NCI-H1436 (cell line): ENCODE measurements around the gene ARMC5.
"Not testable (repeated sequence)": the region's sequence is repeated elsewhere in the genome, so short reads cannot be mapped to it uniquely, and the experiment has no call there.

ENCODE experiments used
- DNase-seq: peaks from one replicate; lab custom pipeline; 2025; lab: John Stamatoyannopoulos, UW

Gene ARMC5

DNA sequence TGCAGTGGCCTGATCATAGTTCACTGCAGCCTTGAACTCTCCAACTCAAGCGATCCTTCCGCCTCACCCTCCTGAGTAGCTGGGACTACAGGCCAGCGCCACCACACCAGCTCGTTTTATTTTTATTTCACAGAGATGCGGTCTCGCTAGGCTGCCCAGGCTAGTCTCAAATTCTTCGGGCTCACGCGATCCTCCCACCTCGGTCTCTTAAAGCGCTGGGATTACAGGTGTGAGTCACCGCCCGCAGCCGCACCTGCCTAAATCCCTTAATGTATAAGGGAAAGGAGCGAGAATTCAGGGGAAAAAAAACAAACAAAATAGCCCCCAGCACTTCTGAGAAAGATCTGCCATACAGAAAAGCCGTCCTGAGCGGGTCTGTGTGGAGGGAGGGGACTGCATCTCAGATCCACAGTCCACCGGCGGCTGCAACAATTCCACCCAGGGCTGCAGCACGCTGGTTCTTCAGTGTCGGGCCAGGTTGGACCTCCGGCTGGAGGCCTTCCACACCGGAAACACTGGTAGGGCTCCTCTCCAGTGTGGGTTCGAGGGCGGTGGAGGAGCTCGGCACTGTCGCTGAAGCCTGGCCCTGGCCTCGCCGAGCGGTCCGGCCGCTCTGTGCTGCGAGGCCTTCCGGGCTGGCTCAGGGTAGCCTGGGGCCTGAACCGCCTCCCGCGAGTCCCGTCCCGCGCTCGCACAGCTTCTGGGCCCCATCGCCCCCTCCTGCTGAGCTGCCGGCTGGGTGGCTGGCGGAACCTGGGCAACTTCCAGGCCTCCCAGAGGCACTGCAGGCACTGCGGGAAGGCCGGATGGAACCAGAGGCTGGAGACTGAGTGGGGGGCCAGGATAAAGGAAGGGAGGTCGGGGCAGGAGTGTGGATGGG is 23.7 kb upstream of the ARMC5 start:
- DNase-seq: no peak

- DNase-seq: no peak
These were observed 22.9 kb upstream of the ARMC5 start for GRCh38 chr16:31436221-31437045.

DNA sequence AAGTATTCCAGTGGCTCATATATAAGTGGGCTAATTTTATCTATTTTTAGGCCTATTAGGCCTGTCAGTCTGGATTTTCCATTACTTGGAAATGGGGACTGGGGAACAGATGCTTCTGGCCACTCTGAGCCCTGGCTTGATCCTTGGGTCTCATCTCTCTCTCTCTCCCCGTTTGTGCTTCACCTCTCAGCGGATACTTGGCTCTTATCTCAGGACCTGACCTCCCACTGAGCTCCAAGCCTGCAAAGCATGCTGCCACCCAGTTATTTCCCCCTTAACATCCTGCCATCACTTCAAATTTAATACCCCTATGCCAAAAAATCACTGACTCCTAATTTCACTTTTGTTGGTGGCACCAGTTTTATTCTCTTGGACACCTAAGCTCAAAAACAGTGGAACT is 20.9 kb upstream of the ARMC5 start:
- DNase-seq: no peak

- not testable (repeated sequence) for DNase-seq
These were observed 20.3 kb upstream of the ARMC5 start for GRCh38 chr16:31439023-31439422.

DNA sequence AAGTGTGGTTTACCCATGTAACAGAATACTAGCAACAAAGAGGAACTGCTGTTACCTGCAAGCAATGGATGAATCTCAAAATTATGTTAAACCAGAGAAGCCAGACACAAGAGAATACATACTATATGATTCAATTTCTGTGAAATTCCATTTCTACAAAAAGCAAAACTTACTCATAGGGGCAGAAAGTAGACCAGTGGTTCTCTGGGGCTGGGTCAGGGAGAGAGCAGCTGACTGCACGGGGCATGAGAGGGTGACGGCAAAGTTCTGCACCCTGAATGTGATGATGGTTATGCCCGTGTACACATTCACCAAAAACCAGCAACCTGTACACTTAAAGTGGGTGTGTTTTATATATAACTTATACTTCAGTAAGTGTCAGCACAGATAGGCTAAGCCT is 19.8 kb upstream of the ARMC5 start:
- no peak for DNase-seq

GRCh38 chr16:31440516-31441184 is 18.7 kb upstream of the ARMC5 start:
- DNase-seq: no peak

GRCh38 chr16:31441956-31442355 is 17.3 kb upstream of the ARMC5 start:
- no peak for DNase-seq

GRCh38 chr16:31445931-31446330 is 13.4 kb upstream of the ARMC5 start:
- DNase-seq: not testable (repeated sequence)

DNA sequence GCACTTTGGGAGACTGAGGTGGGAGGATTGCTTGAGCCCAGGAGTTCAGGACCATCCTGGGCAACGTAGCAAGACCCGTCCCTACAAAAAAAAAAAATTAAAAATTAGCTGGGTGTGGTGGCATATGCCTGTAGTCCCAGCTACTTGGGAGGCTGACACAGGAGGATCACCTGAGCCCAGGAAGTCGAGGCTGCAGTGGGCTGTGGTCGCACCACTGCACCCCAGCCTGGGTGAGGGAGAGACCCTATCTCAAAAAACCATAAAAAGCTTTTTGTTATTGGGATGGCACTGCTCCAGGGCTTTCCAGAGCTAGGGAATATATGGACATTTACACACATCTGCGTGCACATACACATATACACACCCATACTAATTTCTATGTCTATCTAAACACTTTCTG is 8.1 kb upstream of the ARMC5 start:
- no peak for DNase-seq

DNA sequence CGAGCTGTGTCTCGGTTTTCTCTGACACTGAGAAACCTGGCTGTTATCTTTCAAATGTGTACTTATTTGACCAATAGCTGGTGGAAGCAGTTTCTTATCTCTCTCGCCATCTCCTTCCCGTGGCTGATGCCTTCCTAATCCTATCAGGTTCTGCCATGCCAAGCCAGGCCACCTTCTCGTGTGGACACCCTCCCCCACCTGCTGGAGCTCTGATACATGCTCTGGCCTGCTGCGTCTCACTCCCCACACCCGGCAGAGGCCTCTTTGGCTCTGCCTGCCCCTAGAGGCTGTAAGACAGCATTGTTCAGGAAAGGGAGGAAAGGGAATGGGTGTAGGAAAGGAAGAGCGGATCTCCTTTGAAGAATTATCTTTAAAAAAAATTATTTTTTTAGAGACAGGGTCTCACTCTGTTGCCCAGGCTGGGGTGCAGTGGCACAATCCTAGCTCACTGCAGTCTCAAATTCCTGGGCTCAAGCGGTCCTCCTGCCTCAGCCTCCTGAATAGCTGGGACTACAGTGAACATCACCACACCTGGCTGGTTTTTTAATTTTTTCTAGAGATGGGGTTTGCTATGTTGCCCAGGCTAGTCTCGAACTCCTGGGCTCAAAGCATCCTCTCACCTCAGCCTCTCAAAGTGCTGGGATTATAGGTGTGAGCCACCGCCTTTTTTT is 7.5 kb upstream of the ARMC5 start:
- peak; percentile 26 for DNase-seq

DNA sequence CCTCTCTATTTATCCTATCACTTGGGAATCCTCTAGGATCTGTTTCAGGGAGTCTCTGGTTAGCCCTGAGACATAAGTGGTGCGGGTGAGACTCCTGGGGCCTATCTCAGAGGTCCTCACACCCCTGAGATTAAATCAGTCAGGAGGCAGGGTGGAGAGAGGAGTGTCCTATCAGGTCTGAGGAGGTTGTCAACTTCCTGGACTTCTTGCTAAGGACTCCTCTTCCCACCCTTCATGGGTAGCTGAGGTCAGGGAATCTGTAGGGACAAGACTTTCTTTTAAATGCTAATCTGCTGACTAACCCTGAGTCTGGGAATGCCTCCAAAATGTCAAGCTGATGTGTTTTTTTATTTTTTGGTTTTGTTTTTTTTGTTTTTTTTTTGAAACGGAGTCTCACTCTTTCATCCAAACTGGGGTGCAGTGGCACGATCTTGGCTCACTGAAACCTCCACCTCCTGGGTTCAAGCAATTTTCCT is 6.6 kb upstream of the ARMC5 start:
- no peak for DNase-seq

DNA sequence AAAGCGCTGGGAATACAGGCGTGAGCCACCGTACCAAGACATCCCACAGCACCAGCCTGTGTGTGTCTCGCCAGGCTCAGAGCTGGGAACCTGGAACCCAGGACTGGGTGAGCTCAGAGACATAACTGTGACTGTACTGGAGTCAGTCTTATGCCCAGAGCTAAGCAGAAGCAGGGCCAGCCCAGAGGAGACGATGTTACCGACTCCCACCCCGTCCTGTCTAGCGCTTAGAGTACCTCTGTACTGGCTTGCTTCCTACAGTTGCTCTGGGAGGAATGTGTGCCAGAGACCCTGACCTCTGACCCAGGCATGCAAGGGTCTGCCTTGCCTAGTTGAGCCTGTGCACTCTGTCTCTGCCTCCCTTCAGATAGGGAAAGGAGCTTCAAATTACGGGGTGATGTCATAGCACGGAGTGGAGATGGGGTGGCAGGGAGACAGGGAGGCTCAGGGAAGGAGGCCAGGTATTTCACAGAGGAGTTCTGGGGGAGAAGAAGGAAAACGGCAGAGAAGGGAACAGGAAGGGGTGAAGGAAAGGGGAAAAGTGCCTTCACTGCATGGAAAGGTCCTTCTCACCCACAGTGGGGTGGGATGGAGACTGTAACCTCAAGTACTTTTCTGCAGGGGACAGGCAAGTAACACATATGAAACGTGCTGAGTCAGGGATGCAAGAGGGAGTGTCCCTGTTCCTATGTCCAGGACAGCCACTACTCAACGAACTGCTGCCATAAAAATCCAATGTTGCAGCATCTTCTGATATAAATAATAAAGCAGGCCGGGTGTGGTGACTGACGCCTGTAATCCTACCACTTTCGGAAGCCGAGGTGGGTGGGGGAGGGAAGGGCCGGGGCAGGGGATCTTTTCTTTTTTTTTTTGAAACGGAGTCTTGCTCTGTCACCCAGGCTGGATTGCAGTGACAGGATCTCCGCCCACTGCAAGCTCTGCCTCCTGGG is 5.8 kb upstream of the ARMC5 start:
- no peak for DNase-seq

DNA sequence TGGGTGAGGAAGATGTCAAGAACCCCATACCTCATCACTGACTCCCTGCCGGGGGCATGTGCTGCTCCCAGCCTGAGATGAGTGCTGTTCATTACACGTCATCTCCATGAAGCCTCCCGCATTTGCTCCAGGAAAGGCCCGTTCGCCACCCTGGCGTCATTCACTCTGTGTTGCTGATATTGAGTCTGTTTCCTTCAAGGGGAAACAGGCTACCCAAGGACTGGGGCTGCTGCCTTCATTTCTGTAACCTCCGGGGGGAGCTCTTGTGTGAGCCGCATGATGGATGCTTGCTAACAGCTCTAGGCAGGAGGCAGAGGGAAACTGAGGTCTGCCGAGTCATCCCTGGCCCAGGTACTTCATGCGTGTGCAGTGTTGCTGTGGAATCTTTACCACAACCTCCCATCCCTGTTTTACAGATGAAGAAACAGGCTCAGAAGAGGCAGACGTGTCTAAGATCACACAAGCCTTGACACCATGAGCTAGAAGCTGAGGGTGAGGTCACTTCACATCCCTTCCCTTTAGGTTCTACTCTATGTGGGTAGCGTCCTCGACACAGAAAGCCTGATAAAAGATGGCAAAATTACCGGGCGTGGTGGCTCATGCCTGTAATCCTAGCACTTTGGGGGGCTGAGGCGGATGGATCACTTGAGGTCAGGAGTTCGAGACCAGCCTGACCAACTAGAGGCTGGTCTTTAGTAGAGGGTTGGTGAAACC is 3.5 kb upstream of the ARMC5 start:
- peak; percentile 6 for DNase-seq

GRCh38 chr16:31456988-31457360 is 2.3 kb upstream of the ARMC5 start:
- no peak for DNase-seq

GRCh38 chr16:31458073-31458843 is 1.0 kb upstream of the ARMC5 start:
- DNase-seq: no peak

DNA sequence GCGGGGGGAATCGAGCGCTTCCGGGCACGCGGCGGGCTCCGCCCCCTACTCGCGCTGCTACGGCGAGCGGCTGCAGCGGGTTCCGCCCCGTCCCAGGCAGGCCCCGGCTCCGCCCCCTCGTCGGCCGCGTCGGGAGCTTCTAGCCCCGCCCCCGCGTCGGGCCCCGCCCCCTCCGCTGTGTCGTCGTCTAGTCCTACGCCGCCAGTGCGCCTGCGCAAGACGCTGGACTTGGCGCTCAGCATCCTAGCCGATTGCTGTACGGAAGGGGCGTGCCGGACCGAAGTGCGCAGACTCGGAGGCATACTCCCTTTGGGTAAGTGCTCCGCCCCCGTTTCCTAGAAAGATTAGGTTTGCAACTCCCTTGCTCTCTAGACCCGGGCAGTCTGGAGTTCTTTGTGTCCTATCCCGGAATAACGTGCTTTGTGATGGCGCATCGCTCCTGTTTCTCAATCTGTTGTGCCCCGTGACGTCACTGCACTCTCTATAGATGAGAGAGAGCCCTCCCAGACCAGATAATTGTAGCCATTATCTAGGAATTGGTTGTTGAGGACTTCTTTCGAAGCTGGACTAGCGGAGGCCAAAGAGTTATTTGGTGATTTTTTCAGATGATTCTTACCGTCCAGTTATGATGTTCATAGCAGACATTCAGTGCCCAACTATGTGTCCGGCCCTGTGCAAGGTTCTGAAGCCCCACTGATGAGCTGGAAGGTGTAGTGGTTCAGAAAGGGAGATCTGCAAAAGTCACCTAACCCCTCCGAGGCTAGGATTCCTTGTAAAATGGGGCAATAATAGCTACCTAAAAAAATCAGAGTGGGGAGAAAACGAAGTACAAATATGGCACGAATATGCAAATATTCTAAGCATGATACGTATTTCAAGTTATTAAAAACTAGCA is 633 bp downstream of the ARMC5 start:
- DNase-seq: peak; percentile 99

GRCh38 chr16:31460582-31461002 is 1.3 kb downstream of the ARMC5 start:
- no peak for DNase-seq

DNA sequence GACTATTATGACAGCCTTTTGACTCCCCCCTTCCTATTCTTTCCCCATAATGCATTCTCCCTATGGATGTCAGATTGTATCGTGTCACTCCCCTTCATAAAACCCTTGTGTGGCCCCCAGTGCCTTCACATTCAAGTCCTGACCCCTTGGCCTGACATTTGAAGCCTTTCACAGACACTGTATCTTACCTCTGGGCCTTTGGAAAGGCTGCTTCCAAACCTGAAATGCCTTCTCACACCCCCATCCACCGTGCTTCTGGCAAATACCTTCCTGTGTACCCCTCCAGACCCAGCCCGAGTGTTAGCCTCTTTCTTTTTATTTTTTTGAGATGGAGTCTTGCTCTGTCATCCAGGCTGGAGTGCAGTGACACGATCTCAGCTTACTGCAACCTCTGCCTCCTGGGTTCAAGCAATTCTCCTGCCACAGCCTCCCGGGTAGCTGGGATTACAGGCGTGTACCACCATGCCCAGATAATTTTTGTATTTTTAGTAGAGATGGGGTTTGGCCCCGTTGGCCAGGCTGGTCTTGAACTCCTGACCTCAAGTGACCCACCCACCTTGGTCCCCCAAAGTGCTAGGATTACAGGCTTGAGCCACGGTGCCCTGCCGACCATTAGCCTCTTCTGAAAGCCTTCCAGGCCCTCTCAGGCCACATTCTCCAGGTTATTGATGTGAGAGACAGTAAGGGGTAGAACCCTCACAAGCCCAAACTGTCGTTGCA is 2.1 kb downstream of the ARMC5 start:
- DNase-seq: no peak
